Effector memory CD4-positive, alpha-beta T cell (primary cell): ENCODE data around the gene ACOT4.

Source experiments
- DNase-seq, 3 donors: peaks; one replicate each; pipeline ENCODE4 v3.0.0-alpha.2; 2020
- H3K27ac ChIP-seq: 2 replicates; pipeline ENCODE4 v1.7.0; 2013; ENCODE audit warnings: mild to moderate bottlenecking, low read length, moderate library complexity; ENCODE audit not compliant: insufficient read depth, poor library complexity, severe bottlenecking
- H3K27me3 ChIP-seq: replicated peaks from 2 replicates; pipeline ENCODE4 v1.7.0; 2013; ENCODE audit warnings: mild to moderate bottlenecking, low read length; ENCODE audit not compliant: insufficient read depth, control insufficient read depth, poor library complexity, severe bottlenecking
- H3K36me3 ChIP-seq: 2 replicates; pipeline ENCODE4 v1.7.0; 2013; ENCODE audit warnings: mild to moderate bottlenecking, low read length, moderate library complexity; ENCODE audit not compliant: control insufficient read depth, insufficient read depth
- H3K4me1 ChIP-seq: 2 replicates; pipeline ENCODE4 v1.7.0; 2013; ENCODE audit warnings: low read length, mild to moderate bottlenecking; ENCODE audit not compliant: control insufficient read depth, insufficient read depth, poor library complexity, severe bottlenecking
- H3K4me3 ChIP-seq: 2 replicates; pipeline ENCODE4 v1.7.0; 2013; ENCODE audit warnings: low read length, low read depth, mild to moderate bottlenecking; ENCODE audit not compliant: insufficient read depth, poor library complexity, severe bottlenecking
- H3K9me3 ChIP-seq: 2 replicates; pipeline ENCODE4 v1.7.0; 2013; ENCODE audit warnings: mild to moderate bottlenecking, low read length, moderate library complexity; ENCODE audit not compliant: control insufficient read depth

Gene ACOT4

DNA sequence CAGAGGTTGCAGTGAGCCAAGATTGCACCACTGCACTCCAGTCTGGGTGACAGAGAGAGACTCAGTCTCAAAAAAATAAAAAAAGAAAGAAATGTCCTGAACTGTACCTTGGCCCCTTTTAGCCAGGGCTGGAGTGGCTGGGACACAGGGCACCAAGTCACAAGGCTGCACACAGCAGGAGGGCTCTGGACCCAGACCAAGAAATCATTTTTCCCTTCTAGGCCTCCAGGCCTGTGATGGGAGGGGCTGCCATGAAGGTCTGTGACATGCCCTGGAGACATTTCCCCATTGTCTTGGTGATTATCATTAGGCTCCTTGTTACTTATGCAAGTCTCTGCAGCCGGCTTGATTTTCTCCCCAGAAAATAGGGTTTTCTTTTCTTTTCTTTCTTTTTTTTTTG is 15.6 kb downstream of the ACOT4 start:
- Histone ChIP-seq H3K27me3 (no peaks in the 10 kb centered on the region), H3K36me3 (no peaks in the 10 kb centered on the region), H3K4me3 (no peak overlapping the region), H3K9me3 (no peaks in the 10 kb centered on the region), H3K4me1 (peaks cover 2% of the 10 kb centered on the region), H3K27ac (no peak overlapping the region)
- DNase-seq: no peak

DNA sequence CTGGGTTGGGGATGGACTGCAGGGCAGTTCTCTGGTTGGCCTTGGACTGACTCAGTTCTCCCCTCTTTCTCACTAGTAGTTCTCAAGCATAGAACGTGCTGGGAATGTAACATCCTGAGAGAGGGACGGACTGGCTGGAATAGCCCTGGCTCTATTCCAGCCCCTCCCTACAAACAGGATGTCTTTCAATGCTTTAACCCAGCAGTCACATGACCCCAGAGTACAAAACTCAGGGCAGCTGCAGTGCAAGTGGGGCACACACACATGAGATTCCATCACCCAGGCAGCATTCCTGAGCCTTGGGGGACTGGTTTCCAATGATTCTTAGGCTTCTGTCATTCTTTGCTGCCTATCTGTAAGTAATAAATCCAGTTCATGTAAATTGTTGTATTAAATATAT is 19.0 kb downstream of the ACOT4 start:
- Histone ChIP-seq H3K4me3 (no peak overlapping the region), H3K27me3 (no peaks in the 10 kb centered on the region), H3K4me1 (peaks cover 3% of the 10 kb centered on the region), H3K9me3 (no peaks in the 10 kb centered on the region), H3K27ac (no peak overlapping the region), H3K36me3 (no peaks in the 10 kb centered on the region)
- no peak for DNase-seq

DNA sequence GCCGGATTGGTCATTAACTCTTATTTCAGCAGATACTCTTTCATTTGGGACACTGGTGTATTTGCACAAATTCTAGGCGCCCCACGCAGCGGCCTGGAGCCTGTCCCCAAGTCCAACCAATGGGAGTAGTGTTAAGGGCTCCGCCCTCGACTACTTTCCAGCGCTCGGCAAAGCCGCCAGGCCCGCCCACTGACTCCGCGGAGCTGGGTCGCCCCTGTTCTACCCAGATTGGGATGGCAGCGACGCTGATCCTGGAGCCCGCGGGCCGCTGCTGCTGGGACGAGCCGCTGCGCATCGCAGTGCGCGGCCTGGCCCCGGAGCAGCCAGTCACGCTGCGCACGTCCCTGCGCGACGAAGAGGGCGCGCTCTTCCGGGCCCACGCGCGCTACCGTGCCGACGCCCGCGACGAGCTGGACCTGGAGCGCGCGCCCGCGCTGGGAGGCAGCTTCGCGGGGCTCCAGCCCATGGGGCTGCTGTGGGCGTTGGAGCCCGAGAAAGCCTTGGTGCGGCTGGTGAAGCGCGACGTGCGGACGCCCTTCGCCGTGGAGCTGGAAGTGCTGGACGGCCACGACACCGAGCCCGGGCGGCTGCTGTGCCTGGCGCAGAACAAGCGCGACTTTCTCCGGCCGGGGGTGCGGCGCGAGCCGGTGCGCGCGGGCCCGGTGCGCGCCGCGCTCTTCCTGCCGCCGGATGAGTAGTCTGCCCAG is 20.8 kb downstream of the ACOT4 start, which contains the start of gene ACOT6:
Gene ACOT6 (plus strand): TSS at position 179 of the 707 bp plus-strand sequence. CDS start 55 bp downstream, at position 234.
- Histone ChIP-seq H3K27ac (peak within 1 kb of the TSS; percentile 63), H3K9me3 (no peaks in the 10 kb centered on the region), H3K36me3 (no peaks in the 10 kb centered on the region), H3K4me1 (peaks cover 3% of the 10 kb centered on the region), H3K4me3 (peak within 1 kb of the TSS; percentile 76), H3K27me3 (no peaks in the 10 kb centered on the region)
- DNase-seq: peak; percentile 17 to 37 (median 29)

DNA sequence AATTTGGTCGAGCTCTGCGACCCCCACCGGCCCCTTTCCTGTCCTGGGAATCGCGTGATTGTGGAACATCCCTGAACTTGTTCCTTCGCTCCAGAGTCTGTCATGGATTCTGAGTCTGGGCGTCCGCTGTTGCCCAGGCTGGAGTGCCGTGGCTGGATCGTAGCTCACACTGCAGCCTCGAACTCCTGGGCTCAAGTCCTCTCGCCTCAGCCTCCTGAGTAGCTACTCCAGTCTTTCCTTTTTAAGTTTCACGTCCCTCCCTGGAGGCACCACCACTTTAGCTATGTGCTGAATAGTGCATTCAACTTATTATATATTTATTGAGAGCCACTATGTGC is 21.3 kb downstream of the ACOT4 start:
- no peaks in the 10 kb centered on the region for H3K36me3 ChIP-seq
- DNase-seq: no peak
- H3K27me3 ChIP-seq: no peaks in the 10 kb centered on the region
- no peaks in the 10 kb centered on the region for H3K9me3 ChIP-seq
- peak overlapping the region; percentile 63 for H3K27ac ChIP-seq
- H3K4me3 ChIP-seq: peak overlapping the region; percentile 76
- H3K4me1 ChIP-seq: peaks cover 3% of the 10 kb centered on the region

DNA sequence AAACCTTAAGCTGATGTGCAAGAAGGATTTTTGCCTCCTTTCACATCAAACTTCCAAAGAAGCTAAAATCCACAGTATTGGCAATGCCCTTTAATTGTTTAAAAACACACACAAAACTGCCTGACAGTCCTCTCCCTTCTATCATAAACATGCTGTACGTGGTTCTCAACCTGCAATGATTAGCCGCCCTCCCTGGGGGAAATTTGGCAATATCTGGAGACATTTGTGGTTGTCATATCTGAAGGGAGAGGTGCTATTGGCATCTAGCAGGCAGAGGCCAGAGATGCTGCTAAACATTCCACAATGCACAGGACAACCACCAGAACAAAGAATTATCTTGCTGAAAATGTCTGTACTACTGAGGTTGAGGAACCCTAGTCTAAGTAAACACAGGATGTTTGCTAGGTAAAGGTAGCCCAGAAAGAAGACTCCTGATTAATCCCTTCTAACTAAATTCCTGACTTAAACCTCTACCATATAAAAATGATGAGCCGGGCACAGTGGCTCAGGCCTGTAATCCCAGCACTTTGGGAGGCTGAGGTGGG is 21.8 kb downstream of the ACOT4 start:
- no peak for DNase-seq
- peaks cover 3% of the 10 kb centered on the region for H3K4me1 ChIP-seq
- H3K4me3 ChIP-seq: no peak overlapping the region
- no peak overlapping the region for H3K27ac ChIP-seq
- no peaks in the 10 kb centered on the region for H3K9me3 ChIP-seq
- H3K36me3 ChIP-seq: no peaks in the 10 kb centered on the region
- no peaks in the 10 kb centered on the region for H3K27me3 ChIP-seq

DNA sequence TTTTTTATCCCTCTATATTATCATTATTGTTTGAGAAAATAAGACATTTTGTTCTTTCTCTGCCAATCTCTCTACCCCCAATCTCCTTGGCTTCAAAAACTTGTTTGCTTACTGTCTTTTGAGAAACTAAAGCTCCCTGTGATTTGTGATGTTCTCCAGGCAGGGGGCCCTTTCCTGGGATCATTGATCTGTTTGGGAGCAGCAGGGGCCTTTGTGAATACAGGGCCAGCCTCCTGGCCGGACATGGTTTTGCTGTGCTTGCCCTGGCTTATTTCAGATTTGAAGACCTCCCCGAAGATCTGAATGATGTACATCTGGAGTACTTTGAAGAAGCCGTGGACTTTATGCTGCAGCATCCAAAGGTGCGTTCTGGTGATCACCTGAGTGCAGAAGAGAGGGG is 25.2 kb downstream of the ACOT4 start:
- H3K4me3 ChIP-seq: no peak overlapping the region
- peaks cover 3% of the 10 kb centered on the region for H3K4me1 ChIP-seq
- no peaks in the 10 kb centered on the region for H3K36me3 ChIP-seq
- DNase-seq: no peak
- H3K27me3 ChIP-seq: no peaks in the 10 kb centered on the region
- H3K9me3 ChIP-seq: no peaks in the 10 kb centered on the region
- no peak overlapping the region for H3K27ac ChIP-seq

DNA sequence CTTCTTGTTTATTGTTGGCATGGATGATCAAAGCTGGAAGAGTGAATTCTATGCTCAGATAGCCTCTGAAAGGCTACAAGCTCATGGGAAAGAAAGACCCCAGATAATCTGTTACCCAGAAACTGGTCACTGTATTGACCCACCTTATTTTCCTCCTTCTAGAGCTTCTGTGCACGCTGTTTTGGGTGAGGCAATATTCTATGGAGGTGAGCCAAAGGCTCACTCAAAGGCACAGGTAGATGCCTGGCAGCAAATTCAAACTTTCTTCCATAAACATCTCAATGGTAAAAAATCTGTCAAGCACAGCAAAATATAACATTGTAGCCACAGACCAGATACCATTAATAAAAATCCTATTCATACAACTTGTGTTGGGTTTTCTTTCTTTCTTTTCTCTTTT is 27.9 kb downstream of the ACOT4 start:
- Histone ChIP-seq H3K4me1 (no peaks in the 10 kb centered on the region), H3K27ac (no peak overlapping the region), H3K4me3 (no peak overlapping the region), H3K36me3 (no peaks in the 10 kb centered on the region), H3K9me3 (no peaks in the 10 kb centered on the region), H3K27me3 (no peaks in the 10 kb centered on the region)
- DNase-seq: no peak

DNA sequence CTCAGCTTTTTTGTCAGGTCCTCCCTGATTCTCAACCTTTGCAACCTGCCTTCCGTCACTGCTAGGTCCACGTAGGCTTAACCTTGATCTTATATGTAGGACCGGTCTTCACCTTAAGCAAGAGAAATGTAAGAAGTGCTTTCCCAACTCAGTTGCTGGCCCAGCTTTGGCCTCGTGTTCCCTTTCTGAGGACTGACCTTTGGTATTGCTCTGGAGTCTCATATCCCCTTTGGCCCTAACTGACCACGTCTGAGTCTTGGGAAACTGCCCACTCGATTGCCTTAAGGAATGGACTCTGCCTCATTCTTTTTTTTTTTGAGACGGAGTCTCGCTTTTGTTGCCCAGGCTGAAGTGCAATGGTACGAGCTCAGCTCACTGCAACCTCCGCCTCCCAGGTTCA is 28.6 kb downstream of the ACOT4 start:
- no peak overlapping the region for H3K27ac ChIP-seq
- H3K4me1 ChIP-seq: no peaks in the 10 kb centered on the region
- DNase-seq: no peak
- H3K9me3 ChIP-seq: no peaks in the 10 kb centered on the region
- no peaks in the 10 kb centered on the region for H3K36me3 ChIP-seq
- H3K27me3 ChIP-seq: no peaks in the 10 kb centered on the region
- H3K4me3 ChIP-seq: no peak overlapping the region

DNA sequence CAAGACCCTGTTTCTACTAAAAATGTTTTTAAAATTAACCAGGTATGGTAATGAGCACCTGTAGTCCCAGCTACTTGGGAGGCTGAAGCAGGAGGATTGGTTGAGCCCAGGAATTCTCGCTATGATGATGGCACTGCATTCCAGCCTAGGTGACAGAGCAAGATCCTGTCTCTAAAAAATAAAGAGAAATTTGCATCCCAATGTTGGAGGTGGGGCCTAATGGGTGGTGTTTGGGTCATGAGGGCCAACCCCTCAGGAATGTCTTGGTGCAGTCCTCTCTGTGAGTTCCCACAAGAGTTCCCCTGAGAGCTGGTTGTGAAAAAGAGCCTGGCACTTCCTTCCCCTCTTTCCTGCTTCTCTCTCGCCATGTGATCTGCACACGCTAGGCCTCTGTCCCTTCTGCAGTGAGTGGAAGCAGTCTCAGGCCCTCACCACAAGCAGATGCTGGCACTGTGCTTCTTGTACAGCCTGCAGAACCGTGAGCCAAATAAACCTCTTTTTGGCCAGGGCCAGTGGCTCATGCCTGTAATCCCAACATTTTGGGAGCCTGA is 31.9 kb downstream of the ACOT4 start:
- no peak for DNase-seq
- Histone ChIP-seq H3K4me1 (no peaks in the 10 kb centered on the region), H3K9me3 (no peaks in the 10 kb centered on the region), H3K36me3 (no peaks in the 10 kb centered on the region), H3K4me3 (no peak overlapping the region), H3K27me3 (no peaks in the 10 kb centered on the region), H3K27ac (no peak overlapping the region)

DNA sequence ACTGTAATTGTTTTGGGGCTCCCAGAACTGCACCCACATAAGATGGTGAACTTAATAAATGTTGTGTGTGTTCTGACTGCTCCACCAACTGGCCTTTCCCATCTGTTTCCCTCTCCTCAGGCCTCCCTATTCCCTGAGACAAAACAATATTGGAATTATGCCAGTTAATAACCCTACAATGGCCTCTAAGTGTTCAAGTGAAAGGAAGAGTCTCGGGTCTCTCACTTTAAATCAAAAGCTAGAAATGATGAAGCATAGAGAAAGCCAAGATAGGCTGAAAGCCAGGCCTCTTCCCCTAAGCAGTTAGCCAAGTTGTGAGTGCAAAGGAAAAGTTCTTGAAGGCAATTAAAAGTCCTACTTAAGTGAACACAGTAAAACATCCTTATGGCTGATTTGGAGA is 34.0 kb downstream of the ACOT4 start:
- Histone ChIP-seq H3K36me3 (no peaks in the 10 kb centered on the region), H3K4me3 (no peak overlapping the region), H3K9me3 (no peaks in the 10 kb centered on the region), H3K4me1 (no peaks in the 10 kb centered on the region), H3K27ac (no peak overlapping the region), H3K27me3 (no peaks in the 10 kb centered on the region)
- no peak for DNase-seq
